K562 (cell line): Measurements from ENCODE around the gene AARS1. TPM values are rescaled to one million over a fixed set of nuclear protein-coding genes. Genes with fewer than 3 reads are reported as not detected.
A peak's percentile ranks its signal among the peaks of the same experiment; 100 is the strongest.

Experiments
- BRD4 ChIP-seq: fragments of 200-600 bp; sonication (generic); IDR thresholded peaks from 2 replicates; pipeline ENCODE4 v1.6.1; 2017; ENCODE audit warnings: inconsistent platforms
- HMG20A ChIP-seq: fragments of 450-650 bp; formaldehyde crosslinking; conservative IDR thresholded peaks from 2 replicates; pipeline ENCODE4 v1.4.0; 2020; ENCODE audit warnings: mild to moderate bottlenecking, mixed read lengths
- RBM22 ChIP-seq: fragments of 200-400 bp; formaldehyde crosslinking; IDR thresholded peaks from 2 replicates; pipeline ENCODE4 v1.6.1; 2018; ENCODE audit warnings: low read length, low read depth; ENCODE audit not compliant: poor library complexity, severe bottlenecking
- REST ChIP-seq, 2 experiments: fragments of 450-650 bp; formaldehyde crosslinking in 1 of 2; IDR thresholded peaks; 2 replicates each; pipeline versions ENCODE4 v1.4.0 to v1.6.1; 2014 to 2020; ENCODE audit warnings: mild to moderate bottlenecking in 2 of 2, borderline replicate concordance in 1 of 2, low read depth in 1 of 2
- SETDB1 ChIP-seq: IDR thresholded peaks from one replicate; pipeline ENCODE4 v1.6.1; 2012; ENCODE audit warnings: low read length, control low read depth, inconsistent platforms
- ZNF124 ChIP-seq: sonication (generic); formaldehyde crosslinking; IDR thresholded peaks from 2 replicates; pipeline ENCODE4 v1.8.1; 2022; ENCODE audit warnings: missing genetic modification reagents
- ZNF212 ChIP-seq: fragments of 450-650 bp; formaldehyde crosslinking; IDR thresholded peaks from 2 replicates; pipeline ENCODE4 v1.4.0; 2020; ENCODE audit warnings: mild to moderate bottlenecking
- ZNF407 ChIP-seq: fragments of 450-650 bp; IDR thresholded peaks from 2 replicates; pipeline ENCODE4 v1.6.1; 2016; ENCODE audit warnings: low read depth
- ZZZ3 ChIP-seq: fragments of 450-650 bp; IDR thresholded peaks from 2 replicates; pipeline ENCODE4 v1.6.1; 2016; ENCODE audit warnings: antibody characterized with exemption, mild to moderate bottlenecking, moderate library complexity
- polyA plus RNA-seq, 8 experiments: library from polyadenylated mRNA; depleted of rRNA in 4 of 8; stranded (reverse) in 5 of 8; unstranded in 3 of 8; fragments of >200 nt; fragmentation: Nextera tagmentation in 2 of 8; fragmentation: Illumina TruSeq in 1 of 8; extraction: Ambion mirVana in 2 of 8; extraction: Trizol in 1 of 8; gene quantifications; 2 replicates each; pipeline versions ENCODE4 v1.2.1 to v1.2.3, GENCODE V29; 2011 to 2014; ENCODE audit warnings: inconsistent platforms in 1 of 8, missing spikeins in 1 of 8
- total RNA-seq, 7 experiments: library from RNA; depleted of rRNA in 6 of 7; stranded (reverse); fragments of >200 nt in 6 of 7; fragmentation: Illumina TruSeq in 2 of 7; extraction: Trizol in 2 of 7; gene quantifications; 2 replicates each; pipeline versions ENCODE4 v1.2.1 to v1.2.3, GENCODE V29; 2011 to 2021; ENCODE audit warnings: low replicate concordance in 1 of 7

The AARS1 gene
- total and polyA plus RNA-seq, 9 of the 15 experiments (the other 6 are each of a cell fraction or from before 2014, with no cell fraction given): 50.1 to 235 (median 174) TPM

GRCh38 chr16:70251629-70252354 is 37.5 kb downstream of the AARS1 start, which contains the start of gene EXOSC6 (continued):
- no peak for TF ChIP-seq ZNF124 (CRISPR knock-in tag)
- TF ChIP-seq BRD4: no peak
- TF ChIP-seq HMG20A: 0 out of 2 replicates have a peak, but pooled peaks have one; percentile 17
- peak; percentile 13; the same call in 1 of the 2 replicates for TF ChIP-seq REST (IDR thresholded peaks at IDR 0.05; ENCODE audit: borderline replicate concordance)
- peak; percentile 84 for TF ChIP-seq REST (CRISPR knock-in tag; IDR thresholded peaks at IDR 0.05; ENCODE audit: low read depth)
- TF ChIP-seq ZNF212 (CRISPR knock-in tag): 0 out of 2 replicates have a peak, but pooled peaks have one; percentile 76
- TF ChIP-seq ZZZ3: no peak
- peak; percentile 99 for TF ChIP-seq RBM22
- TF ChIP-seq ZNF407: no peak
- TF ChIP-seq SETDB1: no peak
